ENCODE measurements around the gene DAZAP1.
"Not testable (repeated sequence)": the region's sequence is repeated elsewhere in the genome, so short reads cannot be mapped to it uniquely, and the experiment has no call there.

The DAZAP1 gene

DNA sequence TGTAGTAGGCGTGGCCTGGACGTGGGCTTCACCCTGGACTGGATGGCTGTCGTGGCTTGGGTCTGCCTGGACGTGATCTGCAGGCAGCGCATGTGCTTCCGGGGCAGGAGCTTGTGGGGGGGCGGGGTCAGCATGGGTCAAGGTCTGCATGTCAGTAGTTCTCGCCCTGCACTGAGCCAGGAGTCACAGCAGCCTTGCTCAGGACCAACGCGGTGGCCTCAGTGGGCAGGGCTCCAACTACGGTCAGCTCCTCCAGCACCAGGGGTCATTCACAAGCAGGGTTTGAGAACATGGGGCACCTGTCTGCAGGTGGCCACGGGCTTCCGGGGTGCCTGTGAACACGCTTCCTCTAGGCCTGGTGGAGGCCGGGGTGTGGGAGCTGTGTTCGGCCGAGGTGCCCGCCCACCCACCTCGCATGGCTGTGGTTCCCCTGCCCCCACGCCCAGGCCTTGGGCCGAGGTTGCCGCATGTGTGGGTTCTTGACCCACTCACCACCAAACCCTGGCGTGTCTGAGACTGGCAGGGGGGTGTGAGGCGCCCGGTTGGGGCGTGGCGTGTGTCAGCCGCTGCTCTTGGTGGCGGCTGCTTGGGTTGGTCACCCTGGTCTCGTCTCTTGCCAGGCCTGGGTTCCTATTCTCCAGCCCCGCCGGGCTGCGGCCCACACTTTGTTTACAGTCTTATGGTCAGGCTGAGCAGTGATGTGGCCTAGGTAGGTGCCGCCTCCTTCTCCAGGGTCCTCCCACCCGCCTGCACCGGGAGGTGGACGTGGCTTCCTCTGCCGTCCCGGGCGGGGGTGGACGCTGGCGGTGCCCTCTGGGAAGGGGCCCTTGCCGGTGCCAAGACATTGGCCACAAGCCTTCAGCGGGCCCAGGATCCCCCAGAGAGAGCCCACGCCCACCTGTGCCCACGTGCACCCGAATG, 26.0 kb downstream of the DAZAP1 start:
- in situ Hi-C loops (cut with HindIII; ENCODE audit: low pct_ligation_motif_present, low pct_unique_long_range_greater_than_20kb, low sequenced_read_pairs), result no loop called here

DNA sequence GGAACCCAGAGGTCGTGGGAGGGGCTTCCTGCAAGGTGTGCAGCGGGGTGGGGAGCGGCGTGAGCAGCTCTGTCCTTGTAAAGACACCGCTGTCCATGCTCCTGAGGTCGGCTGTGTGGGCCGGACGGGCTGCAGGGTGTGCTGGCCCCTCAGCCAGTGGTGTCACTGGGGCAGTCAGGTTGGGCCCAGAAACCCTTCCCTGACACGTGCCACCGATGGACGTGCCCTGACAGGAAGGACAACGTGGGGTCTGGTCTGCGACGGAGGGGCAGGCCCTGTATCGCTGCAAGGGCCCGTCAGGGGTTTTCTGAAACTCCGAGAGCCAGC, 26.6 kb downstream of the DAZAP1 start:
- in situ Hi-C loops (cut with HindIII; ENCODE audit: low pct_ligation_motif_present, low pct_unique_long_range_greater_than_20kb, low sequenced_read_pairs), result no loop called here
- no peak for DNase-seq

More for the DNA sequence above, 26.0 kb downstream of the DAZAP1 start:
- DNase-seq, result no peak

DNA sequence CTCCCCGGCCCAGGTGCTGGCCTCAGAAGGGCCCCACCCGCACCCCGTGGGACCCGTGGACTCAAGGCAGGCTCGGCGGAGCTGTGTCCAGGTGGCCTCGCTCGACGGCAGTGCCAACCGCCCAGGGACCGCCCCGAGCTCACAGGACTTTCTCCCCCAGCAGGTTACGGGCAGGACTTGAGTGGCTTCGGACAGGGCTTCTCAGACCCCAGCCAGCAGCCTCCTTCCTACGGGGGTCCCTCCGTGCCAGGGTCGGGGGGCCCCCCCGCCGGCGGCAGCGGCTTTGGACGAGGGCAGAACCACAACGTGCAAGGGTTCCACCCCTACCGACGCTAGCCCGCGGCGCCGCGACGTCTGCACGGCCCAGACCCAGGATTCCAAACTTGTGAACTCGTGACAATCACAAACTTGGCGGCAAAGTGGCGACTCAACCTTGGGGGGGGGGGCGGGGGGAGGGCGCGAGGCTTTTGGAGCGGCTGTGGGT, 27.2 kb downstream of the DAZAP1 start:
- no peak for DNase-seq

DNA sequence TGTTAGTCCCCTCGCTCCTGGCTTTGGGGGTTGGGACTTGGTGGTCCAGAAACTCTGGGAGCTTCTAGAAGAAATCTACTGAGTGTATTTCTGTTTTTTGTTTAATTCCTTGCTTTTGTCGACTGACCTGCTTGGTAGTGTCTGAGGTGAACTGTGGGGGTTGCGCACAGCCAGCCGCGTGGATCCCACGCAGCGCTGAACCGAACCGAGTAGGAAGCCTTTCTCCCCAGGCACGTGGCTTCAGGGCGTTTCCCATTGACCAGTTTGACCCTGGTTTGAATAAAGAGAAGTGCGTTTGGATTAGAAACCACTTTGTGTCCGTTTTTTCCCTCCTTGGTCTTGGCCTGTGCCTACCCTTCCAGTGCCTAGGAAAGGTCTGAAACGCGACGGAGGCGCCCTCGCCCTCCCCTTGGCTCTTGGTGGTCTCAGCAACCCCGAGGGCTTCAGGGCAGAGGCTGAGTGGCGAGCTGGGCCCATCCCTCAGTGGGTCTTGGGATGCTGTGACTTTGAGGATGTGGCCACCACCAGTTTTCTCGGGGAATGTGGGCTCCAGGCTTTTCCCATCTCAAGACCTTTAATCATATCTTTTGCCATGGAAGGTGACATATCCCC, 28.1 kb downstream of the DAZAP1 start:
- in situ Hi-C loops (cut with HindIII; ENCODE audit: low pct_ligation_motif_present, low pct_unique_long_range_greater_than_20kb, low sequenced_read_pairs), result no loop called here
- DNase-seq, result no peak

More for the DNA sequence above, 27.2 kb downstream of the DAZAP1 start:
- in situ Hi-C loops (cut with HindIII; ENCODE audit: low pct_ligation_motif_present, low pct_unique_long_range_greater_than_20kb, low sequenced_read_pairs), result no loop called here

DNA sequence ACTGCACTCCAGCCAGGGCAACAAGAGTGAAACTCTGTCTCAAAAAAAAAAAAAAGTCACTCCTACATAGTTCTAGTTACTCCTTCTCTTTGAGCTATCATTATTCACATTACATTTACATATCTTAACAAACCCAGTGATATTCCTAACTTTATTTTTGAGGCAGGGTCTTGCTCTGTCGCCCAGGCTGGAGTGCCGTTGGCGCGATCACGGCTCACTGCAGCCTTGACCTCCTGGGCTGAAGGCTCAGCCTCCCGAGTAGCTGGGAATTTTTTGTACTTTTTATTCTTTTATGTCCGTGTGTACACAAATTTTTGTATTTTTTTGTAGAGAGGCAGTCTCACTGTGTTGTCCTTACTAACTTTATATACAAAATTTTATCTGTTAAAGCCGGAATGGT, 30.2 kb downstream of the DAZAP1 start:
- peak; percentile 6 for DNase-seq
- in situ Hi-C loops (cut with HindIII; ENCODE audit: low pct_ligation_motif_present, low pct_unique_long_range_greater_than_20kb, low sequenced_read_pairs), result no loop called here

DNA sequence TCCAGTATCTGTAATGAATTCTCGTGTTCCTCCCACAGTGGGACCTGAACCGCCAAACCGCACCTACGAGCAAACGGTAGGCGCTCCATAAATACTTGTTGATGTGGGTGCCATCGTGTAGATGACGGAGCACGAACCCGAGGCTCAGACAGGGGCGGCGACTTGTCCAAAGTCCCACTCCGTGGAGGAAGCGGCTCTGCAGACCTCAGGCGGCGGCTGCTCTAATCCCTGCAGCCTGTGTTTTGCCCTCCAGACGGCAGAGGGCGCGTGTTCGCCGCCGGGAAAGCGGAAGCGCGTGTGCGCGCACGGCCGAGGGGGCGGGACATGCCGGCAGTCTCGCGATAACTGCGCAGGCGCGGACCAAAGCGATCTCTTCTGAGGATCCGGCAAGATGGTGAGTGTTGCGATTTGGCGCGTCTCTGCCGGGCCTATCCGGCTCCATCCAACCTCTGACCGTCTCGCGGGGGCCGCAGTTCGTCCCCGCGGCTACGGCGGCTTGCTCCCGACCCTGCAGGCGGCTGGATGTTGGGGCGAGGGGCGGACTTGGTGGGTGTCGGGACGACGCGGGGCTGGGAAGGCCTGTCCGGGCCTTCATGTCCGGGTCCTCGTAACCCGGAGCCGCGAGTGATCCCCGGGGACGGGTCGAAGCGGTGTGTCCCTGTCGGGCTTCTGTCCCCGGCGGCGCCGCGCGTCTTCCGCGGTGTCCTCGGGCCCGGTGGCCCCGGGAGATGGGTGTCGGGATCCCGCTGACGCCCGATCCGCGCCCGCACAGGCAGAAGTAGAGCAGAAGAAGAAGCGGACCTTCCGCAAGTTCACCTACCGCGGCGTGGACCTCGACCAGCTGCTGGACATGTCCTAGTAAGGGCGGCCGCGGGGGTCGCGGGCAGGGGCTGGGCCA, 30.9 kb downstream of the DAZAP1 start, which contains the start of gene RPS15:
Gene RPS15, plus strand, starts transcription at position 362 of the 898 bp plus-strand sequence. Its CDS starts 30 bp downstream, at position 392.
- in situ Hi-C loops (cut with HindIII; ENCODE audit: low pct_ligation_motif_present, low pct_unique_long_range_greater_than_20kb, low sequenced_read_pairs), result no loop called here
- DNase-seq, result peak; percentile 89

DNA sequence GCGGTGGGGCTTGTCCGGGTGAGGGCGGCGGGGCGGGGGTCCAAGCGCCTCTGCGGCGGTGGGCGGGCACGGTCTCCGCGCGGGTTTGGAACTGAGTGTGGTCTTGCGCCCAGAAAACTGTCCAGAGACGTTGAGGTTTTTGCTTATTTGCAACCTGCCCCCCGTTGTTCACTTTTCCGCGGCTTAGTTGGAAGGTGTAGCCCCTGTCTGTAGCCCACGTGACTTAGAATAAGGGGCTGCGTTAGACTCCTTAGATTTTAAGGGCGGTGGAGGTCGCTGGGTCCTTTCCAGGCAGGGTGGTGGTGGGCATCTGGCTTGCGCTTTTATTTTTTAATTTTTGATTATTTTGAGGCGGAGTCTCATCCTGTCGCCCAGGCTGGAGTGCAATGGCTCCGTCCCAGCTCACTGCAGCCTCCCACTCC, 31.6 kb downstream of the DAZAP1 start:
- DNase-seq, result no peak
- in situ Hi-C loops (cut with HindIII; ENCODE audit: low pct_ligation_motif_present, low pct_unique_long_range_greater_than_20kb, low sequenced_read_pairs), result no loop called here

DNA sequence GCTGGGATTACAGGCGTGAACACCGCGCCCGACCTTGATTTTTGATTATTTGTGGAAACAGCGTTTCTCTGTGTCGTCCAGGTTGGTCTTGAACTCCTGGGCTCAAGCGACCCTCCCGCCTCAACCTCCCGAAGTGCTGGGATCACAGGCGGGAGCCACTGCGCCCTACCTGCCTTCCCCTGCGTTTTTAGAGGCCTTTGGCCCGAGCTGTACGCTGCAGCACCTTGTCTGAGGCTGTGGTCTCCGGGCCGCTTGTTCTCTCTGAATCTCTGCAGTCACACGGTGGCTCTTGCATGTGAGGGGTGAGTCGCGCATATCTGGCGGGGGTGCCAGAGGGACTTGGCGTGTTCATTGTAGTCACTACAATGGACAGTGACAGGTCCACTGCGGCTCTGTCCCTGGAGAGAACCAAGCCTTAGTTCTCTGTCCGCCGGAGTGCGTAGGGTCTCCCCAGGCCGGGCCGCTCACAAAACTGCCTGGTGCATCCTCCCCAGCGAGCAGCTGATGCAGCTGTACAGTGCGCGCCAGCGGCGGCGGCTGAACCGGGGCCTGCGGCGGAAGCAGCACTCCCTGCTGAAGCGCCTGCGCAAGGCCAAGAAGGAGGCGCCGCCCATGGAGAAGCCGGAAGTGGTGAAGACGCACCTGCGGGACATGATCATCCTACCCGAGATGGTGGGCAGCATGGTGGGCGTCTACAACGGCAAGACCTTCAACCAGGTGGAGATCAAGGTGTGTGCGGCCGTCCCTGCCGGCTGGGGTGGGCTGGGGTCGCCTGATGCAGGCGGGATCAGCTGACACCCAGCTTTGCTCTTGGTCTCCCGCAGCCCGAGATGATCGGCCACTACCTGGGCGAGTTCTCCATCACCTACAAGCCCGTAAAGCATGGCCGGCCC, 32.4 kb downstream of the DAZAP1 start:
- DNase-seq; in situ Hi-C loops (cut with HindIII; ENCODE audit: low pct_ligation_motif_present, low pct_unique_long_range_greater_than_20kb, low sequenced_read_pairs): not testable (repeated sequence)

DNA sequence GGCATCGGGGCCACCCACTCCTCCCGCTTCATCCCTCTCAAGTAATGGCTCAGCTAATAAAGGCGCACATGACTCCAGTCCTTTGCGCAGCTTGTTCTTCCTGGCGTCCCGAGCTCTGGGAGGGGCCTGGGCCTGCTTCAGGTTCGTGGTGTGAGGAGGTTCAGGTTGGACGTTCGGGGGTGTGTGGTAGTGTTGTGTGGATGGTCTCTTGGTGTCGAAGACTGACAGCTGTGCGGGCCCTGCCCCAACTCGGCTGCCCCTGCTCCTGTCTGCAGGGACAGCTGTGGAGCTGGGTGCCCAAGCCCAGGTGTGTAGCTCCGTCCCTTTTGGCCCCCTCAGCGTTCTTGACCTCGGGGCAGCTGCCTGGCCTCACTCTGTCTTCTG, 33.0 kb downstream of the DAZAP1 start:
- in situ Hi-C loops (cut with HindIII; ENCODE audit: low pct_ligation_motif_present, low pct_unique_long_range_greater_than_20kb, low sequenced_read_pairs), result no loop called here
- DNase-seq, result no peak

DNA sequence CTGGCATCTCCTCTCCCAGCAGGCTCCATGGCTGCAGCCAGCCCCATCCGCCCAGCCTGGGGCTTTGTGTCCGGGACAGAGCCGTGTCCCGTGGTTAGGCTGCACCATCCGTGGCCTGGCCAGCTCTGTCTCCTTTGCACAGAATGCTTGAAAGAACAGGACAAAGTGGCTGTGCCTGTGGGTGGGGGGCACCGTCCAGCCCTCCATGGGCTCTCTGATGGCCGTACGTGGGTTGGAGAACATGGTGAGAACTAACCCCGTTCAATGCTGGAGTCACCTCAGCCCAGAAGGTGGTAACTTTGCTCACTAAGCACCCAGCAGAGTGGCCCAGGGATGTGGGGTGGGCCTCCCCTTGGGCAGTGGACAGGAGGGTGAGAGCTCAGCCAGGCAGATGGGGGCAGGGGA, 33.6 kb downstream of the DAZAP1 start:
- in situ Hi-C loops (cut with HindIII; ENCODE audit: low pct_ligation_motif_present, low pct_unique_long_range_greater_than_20kb, low sequenced_read_pairs), result no loop called here
- DNase-seq, result no peak

DNA sequence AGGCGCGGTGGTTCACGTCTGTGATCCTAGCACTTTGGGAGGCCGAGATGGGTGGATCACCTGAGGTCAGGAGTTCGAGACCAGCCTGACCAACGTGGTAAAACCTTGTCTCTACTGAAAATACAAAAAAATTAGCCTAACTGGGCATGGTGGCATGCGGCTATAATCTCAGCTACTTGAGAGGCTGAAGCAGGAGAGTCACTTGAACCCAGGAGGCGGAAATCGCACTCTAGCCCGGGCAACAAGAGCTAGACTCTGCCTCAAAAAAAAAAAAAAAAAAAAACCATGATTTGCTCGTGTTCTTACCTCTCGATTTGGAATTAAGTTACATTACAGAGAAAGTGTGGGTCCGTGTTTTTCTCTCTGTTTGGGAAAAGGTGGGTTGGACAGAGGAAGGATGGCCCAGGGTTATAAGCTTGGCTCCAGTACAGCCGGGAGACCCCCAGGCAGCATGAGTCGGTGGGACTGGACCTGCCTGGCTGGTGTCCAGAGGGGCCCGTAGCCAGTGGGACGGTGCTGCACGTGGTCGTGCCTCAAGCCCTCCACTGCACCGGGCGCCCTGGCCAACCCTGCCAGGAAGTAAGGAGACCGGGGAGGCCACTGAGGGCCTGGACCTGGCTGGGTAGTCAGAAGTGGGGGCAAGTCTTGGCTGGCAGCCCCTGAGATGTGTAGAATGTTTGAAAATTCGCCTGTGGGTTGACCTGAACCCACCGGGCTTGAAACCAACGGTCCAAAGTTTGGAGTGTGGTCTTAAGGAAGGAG, 34.5 kb downstream of the DAZAP1 start:
- in situ Hi-C loops (cut with HindIII; ENCODE audit: low pct_ligation_motif_present, low pct_unique_long_range_greater_than_20kb, low sequenced_read_pairs), result no loop called here

DNA sequence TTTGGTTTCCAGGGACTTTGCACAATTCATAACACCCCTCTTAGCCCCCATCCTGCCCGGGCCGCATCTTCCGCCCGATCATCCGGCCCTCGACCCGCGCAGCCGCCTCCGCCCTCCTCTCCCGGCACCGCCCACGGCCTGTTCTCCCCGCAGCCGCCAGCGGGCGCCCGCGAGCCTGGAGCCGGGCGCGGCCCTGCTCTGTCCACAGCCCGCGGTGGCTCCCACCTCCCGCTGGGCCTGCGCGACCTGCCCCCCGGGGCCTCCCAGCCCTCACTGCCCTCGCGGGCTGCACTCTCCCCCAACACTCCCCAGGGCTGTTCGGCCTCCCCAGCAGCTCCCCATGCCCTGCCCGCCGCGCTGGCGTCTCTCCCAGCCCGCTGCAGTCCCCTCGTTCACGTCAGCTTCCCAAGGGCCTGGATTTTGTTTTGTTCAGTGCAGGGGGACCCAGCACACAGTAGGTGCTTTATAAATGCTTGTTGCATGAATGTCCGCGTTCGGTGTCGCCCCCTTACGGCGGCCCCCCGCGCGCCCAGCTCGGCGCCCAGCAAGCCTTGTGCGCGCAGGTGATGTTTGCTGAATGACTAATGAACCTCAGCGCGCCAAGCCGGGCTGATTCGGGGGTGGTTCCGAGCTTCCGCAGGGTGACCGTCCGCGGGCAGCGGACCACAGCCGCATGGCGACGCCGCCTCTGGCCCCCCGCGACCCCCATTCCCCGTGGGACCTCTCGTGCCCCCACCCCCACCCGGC, 38.0 kb downstream of the DAZAP1 start:
- in situ Hi-C loops (cut with HindIII; ENCODE audit: low pct_ligation_motif_present, low pct_unique_long_range_greater_than_20kb, low sequenced_read_pairs), result no loop called here
- DNase-seq, result peak; percentile 67

More for the DNA sequence above, 34.5 kb downstream of the DAZAP1 start:
- no peak for DNase-seq

DNA sequence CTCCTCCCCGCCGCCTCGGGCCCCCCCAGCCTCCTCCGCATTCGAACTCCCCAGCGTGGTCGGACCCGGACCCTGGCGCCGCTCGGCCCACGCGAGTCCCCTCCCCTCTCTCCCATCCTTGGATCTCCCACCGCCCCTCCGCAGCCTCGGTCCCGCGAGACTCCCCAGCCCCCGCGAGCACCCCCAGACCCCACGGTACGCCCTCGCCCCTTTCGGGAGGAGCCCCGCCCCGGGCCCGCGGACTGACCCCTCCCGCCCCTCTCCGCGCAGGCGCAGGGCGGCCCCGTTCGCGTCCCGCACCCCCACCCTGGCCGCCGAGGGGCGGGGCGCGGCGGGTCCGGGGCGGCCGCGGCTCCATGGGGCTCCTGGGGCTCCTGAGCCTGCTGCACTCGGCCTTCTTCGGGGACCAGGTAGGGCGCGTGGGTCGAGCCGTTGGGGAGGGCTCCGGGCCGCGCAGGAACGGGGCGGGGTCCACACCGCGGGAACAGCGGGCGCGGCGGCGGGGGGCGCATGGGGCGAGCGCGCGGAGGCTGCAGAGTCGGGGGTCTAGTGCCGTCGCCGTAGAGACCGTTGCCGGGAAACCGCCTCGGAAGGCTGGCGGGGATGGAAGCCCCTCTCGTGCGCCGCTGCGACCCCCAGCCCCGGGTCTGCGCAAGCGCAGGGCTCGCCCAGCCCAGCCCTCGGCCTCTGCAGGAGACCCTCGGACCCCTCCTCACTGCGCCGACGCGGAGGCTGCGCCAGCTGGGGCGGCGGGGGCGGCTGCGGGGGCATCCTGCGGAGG, 38.7 kb downstream of the DAZAP1 start:
- in situ Hi-C loops (cut with HindIII; ENCODE audit: low pct_ligation_motif_present, low pct_unique_long_range_greater_than_20kb, low sequenced_read_pairs), result no loop called here
- peak; percentile 51 for DNase-seq

DNA sequence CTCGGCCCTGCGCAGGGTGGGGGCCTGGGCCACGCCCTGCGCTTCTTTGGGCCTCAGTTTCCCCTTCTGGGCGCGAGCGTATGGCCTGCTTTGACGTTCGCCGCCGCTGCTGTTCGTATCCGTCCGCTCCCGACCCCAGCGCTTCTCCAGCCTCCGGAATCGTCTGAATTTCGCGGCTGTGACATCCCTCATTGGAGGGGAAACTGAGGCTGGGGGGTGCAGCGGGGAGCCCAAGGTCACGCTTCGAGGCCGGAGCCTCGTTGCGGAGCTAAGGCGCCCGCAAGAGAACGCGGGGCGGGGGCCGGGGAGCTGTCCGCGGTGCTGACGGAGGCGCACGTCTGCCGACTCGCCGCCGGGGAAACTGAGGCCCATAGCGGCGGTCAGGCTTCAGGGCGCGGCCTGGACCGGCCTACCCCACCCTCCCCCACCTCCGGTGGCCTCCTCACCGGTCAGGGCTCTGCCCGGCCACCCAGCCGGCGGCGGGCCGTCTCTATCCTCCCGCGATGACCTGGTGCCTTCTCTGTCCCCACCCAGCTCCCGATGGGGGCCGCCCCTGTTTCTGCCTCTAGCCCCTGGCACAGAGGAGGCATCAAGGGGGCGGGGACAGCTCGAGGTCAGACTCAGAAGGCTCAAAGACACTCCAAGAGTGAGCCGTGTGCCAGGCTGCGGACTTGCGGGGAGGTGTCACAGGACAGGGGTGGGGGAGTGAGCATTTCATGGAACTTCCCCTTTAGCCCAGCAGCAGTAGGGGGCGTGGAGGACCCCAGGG, 39.5 kb downstream of the DAZAP1 start:
- in situ Hi-C loops (cut with HindIII; ENCODE audit: low pct_ligation_motif_present, low pct_unique_long_range_greater_than_20kb, low sequenced_read_pairs), result no loop called here
- no peak for DNase-seq

DNA sequence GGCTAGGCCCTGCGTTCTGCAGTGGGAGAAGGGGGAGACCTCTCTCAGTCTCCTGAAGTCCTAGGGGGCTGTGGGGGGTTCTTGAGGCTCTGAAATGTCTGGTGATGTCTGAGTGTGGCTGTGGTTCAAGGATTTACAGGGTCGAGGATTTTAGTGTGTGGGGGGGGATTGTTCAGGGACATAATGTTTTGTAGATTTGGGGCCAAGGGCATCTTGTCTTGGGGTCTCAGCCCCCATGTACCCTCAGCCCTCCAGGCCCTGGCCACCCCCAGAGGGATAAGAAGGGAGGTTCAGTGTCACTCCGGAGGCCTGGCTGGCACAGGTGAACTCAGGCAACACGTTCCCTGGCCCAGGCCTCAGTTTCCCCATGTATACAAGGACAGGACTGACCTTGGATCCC, 40.1 kb downstream of the DAZAP1 start:
- DNase-seq, result no peak
- in situ Hi-C loops (cut with HindIII; ENCODE audit: low pct_ligation_motif_present, low pct_unique_long_range_greater_than_20kb, low sequenced_read_pairs), result no loop called here

Measured in ACHN (cell line).